Neural crest cell (in vitro differentiated cells): ENCODE results near the gene TSEN54. TPM values are rescaled to one million over a fixed set of nuclear protein-coding genes. Genes with fewer than 3 reads are reported as not detected.
A peak's percentile ranks its signal among the peaks of the same experiment; 100 is the strongest.
"Not testable (repeated sequence)": the region's sequence is repeated elsewhere in the genome, so short reads cannot be mapped to it uniquely, and the experiment has no call there.

Source experiments
- DNase-seq: peaks from one replicate; pipeline ENCODE4 v3.0.0; 2021; ENCODE audit warnings: low read depth, mixed read lengths, low spot score
- H3K27ac Mint-ChIP-seq: one replicate; pipeline ENCODE4 v1.8.0; 2021; ENCODE audit warnings: mild to moderate bottlenecking, mixed read lengths; ENCODE audit not compliant: unreplicated experiment
- H3K27me3 Mint-ChIP-seq: 2 replicates; pipeline ENCODE4 v1.8.0; 2021; ENCODE audit warnings: low read depth, mild to moderate bottlenecking, mixed read lengths
- H3K36me3 Mint-ChIP-seq: 2 replicates; pipeline ENCODE4 v1.8.0; 2021; ENCODE audit warnings: low read depth, mild to moderate bottlenecking, mixed read lengths
- H3K4me1 Mint-ChIP-seq: 2 replicates; pipeline ENCODE4 v1.8.0; 2021; ENCODE audit warnings: mixed read lengths
- H3K4me3 Mint-ChIP-seq: one replicate; pipeline ENCODE4 v1.8.0; 2021; ENCODE audit warnings: mild to moderate bottlenecking, mixed read lengths
- H3K9me3 Mint-ChIP-seq: 2 replicates; pipeline ENCODE4 v1.8.0; 2021; ENCODE audit warnings: mixed read lengths
- total RNA-seq: library from RNA; stranded (reverse); gene quantifications from 2 replicates; pipeline ENCODE4 v1.2.1, GENCODE V29; 2021
- TF ChIP-seq, protein P1 (sequence below): fragments of 200-600 bp; sonication (generic); conservative IDR thresholded peaks from 2 replicates; pipeline ENCODE4 v1.5.0; 2021; ENCODE audit warnings: antibody characterized with exemption, mild to moderate bottlenecking

TSEN54 gene
- total RNA-seq, 1 donor from 2014 or later, result 48.1 TPM

DNA sequence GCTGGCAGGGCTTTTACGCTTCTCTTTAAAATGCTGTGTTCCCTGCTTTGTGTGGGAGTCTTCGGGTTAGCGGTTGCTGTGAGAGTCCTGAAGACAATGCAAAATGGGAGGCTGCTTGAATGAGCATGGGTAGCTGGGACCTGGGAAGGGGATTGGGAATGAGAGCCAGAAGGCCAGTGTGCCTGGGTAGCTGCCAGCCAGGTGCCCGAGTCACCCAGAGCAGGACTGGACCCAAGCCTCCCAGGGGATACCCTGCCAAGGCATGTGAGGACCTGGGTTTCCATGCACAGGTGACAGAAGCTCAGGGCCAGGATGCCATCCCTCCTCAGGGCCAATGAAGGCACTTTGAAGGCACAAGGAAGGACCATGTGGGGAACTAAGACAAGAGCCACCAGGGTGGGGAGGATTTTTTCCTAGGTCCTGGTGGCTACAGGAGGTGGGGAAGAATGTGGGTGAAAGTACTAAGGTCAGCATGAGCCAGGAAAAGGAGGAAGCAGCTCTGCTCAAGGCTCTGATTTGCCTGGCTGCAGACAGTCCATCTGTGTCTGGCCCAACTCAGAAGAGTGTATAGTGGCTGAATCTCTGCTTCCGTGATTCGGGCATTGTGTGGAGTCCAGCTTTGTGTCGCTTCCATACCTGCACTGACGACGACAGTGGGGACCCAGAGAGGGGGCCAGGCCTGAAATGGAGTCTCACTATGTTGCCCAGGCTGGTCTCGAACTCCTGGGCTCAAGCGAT is 39.4 kb upstream of the TSEN54 start:
- DNase-seq, result no peak
- H3K27me3 Mint-ChIP-seq, result no peaks in the 10 kb centered on the region
- no peaks in the 10 kb centered on the region for H3K9me3 Mint-ChIP-seq
- H3K4me1 Mint-ChIP-seq, result peaks cover 67% of the 10 kb centered on the region
- peak overlapping the region; percentile 97 for H3K27ac Mint-ChIP-seq
- TF ChIP-seq, protein P1, sequence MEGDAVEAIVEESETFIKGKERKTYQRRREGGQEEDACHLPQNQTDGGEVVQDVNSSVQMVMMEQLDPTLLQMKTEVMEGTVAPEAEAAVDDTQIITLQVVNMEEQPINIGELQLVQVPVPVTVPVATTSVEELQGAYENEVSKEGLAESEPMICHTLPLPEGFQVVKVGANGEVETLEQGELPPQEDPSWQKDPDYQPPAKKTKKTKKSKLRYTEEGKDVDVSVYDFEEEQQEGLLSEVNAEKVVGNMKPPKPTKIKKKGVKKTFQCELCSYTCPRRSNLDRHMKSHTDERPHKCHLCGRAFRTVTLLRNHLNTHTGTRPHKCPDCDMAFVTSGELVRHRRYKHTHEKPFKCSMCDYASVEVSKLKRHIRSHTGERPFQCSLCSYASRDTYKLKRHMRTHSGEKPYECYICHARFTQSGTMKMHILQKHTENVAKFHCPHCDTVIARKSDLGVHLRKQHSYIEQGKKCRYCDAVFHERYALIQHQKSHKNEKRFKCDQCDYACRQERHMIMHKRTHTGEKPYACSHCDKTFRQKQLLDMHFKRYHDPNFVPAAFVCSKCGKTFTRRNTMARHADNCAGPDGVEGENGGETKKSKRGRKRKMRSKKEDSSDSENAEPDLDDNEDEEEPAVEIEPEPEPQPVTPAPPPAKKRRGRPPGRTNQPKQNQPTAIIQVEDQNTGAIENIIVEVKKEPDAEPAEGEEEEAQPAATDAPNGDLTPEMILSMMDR, result no peak
- H3K4me3 Mint-ChIP-seq, result peak overlapping the region; percentile 25
- H3K36me3 Mint-ChIP-seq, result peaks cover 2% of the 10 kb centered on the region

DNA sequence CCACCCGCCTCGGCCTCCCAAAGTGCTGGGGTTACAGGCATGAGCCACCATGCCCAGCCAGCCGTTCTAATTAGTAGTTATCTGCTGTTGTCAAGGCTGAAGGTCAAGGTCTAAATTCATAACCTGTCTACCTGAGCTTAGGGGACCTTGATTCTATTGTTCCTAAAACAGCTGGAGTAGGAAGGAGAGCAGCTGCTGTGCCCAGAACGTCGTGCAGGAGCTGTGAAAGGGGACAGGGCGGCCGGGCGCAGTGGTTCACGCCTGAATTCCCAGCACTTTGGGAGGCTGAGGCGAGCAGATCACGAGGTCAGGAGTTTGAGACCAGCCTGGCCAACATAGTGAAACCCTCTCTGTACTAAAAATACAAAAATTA is 38.9 kb upstream of the TSEN54 start:
- H3K36me3 Mint-ChIP-seq, H3K9me3 Mint-ChIP-seq, DNase-seq, H3K27me3 Mint-ChIP-seq, H3K27ac Mint-ChIP-seq: not testable (repeated sequence)
- Mint-ChIP-seq H3K4me1 (peaks cover 67% of the 10 kb centered on the region), H3K4me3 (peak overlapping the region; percentile 25)

DNA sequence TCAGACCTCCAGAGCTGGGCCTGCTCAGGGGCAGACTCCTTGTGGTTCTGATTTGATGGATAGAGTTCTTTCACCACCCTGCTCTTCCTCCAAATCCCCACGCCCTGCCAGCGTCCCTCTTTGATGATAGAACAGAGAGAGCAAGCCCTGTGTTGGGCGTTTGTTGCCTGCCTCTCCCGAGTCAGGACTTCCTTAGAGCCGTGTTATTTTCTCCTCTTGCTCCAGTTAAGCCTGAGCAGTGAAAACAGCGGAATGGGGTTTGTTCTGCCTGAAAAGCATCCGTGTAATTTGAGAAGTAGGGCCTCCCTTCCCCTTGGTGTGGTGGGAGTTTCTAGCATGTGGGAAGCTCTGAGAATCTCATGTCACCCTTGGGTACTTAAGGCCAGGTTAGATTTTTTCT is 37.8 kb upstream of the TSEN54 start:
- Mint-ChIP-seq H3K36me3 (no peaks in the 10 kb centered on the region), H3K4me1 (peaks cover 56% of the 10 kb centered on the region), H3K27me3 (no peaks in the 10 kb centered on the region), H3K9me3 (no peaks in the 10 kb centered on the region), H3K27ac (no peak overlapping the region), H3K4me3 (no peak overlapping the region)
- TF ChIP-seq, protein P1, result no peak
- DNase-seq, result no peak

- peak overlapping the region; percentile 93 for H3K27ac Mint-ChIP-seq
- H3K4me1 Mint-ChIP-seq, result peaks cover 43% of the 10 kb centered on the region
- TF ChIP-seq, protein P1, result no peak
- no peak overlapping the region for H3K4me3 Mint-ChIP-seq
- H3K9me3 Mint-ChIP-seq, result no peaks in the 10 kb centered on the region
- no peaks in the 10 kb centered on the region for H3K36me3 Mint-ChIP-seq
- H3K27me3 Mint-ChIP-seq, result no peaks in the 10 kb centered on the region
- DNase-seq, result no peak
Measured at GRCh38 chr17:75480281-75480680, 36.0 kb upstream of the TSEN54 start.

- TF ChIP-seq, protein P1, result no peak
- H3K27ac Mint-ChIP-seq, result peak overlapping the region; percentile 93
- peaks cover 32% of the 10 kb centered on the region for H3K4me1 Mint-ChIP-seq
- H3K9me3 Mint-ChIP-seq, result no peaks in the 10 kb centered on the region
- H3K4me3 Mint-ChIP-seq, result no peak overlapping the region
- no peaks in the 10 kb centered on the region for H3K27me3 Mint-ChIP-seq
- no peaks in the 10 kb centered on the region for H3K36me3 Mint-ChIP-seq
- no peak for DNase-seq
Measured at GRCh38 chr17:75481194-75482068, 34.9 kb upstream of the TSEN54 start.
